Lower leg skin (tissue), 3 donors: ENCODE data around the gene DHRS13.

Experiments
- CTCF ChIP-seq, 3 donors: fragments of 450-650 bp; IDR thresholded peaks; one replicate each; pipeline ENCODE4 v1.5.1; 2016; ENCODE audit warnings: antibody characterized with exemption in 3 of 3, mild to moderate bottlenecking in 3 of 3, moderate library complexity in 2 of 3
- POLR2A ChIP-seq, 2 donors: fragments of 450-650 bp; IDR thresholded peaks; one replicate each; pipeline ENCODE4 v1.6.1; 2016 to 2017; ENCODE audit warnings: antibody characterized with exemption in 2 of 2, mild to moderate bottlenecking in 1 of 2, moderate library complexity in 1 of 2

- TF ChIP-seq POLR2A (IDR thresholded peaks at IDR 0.05) (no peak), CTCF (IDR thresholded peaks at IDR 0.05) (no peak)
These were observed 46.8 kb downstream of the DHRS13 start for GRCh38 chr17:28856028-28856574.
